Activated gamma-delta T cell treated with Interleukin-2 at 50 U/mL for 16 hours (primary cell): ENCODE results near the gene HMG20A.

Experiments used
- DNase-seq: peaks from one replicate; pipeline ENCODE4 v3.0.0-alpha.2; 2020

Gene HMG20A

GRCh38 chr15:77436822-77437221 is 16.1 kb downstream of the HMG20A start:
- DNase-seq, result no peak

DNA sequence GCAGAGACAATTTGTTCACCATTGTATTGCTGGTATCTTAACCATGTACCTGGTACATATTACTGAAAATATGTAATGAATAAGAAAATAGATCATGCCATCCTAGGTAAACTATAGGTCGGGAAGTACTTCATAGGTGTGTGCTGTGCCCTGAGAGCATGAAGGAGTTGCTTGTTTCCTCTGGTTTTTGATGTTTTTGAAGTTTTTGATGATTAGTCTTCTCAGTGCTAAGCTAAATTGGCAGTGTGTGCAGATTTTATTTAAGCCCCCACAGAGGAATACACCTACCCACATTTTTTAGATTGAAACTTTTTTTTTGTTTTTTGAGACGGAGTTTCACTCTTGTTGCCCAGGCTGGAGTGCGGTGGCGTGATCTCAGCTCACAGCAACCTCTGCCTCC is 16.6 kb downstream of the HMG20A start:
- DNase-seq, result no peak

- no peak for DNase-seq
Observed at GRCh38 chr15:77440378-77440999, 19.8 kb downstream of the HMG20A start.

DNA sequence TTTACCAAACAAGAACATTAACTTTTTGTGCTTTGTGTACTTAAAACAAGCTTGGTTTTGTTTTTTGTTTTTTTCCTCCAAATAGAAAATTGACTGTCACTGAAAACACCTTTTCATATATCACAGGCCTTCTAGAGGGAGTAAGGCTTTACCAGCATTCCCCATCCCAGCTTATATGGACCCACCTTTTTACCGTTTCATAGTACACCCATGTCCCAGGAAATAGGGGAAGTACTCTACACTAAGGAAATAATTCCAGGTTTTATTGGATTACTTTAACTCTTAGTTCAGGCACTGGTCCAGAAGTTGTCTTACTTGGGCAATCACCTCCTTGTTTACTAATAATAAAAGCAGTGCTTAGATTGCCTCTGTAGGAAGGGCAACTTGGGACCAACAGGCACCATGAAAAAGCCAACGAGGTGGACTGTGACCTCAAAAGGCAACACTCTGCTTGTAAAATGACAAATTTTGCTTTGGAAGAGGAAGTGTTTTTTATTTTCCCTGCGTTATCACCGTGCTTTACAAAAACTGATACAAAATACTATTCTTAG is 26.2 kb downstream of the HMG20A start:
- DNase-seq, result no peak

- no peak for DNase-seq
Observed at GRCh38 chr15:77454265-77454664, 33.6 kb downstream of the HMG20A start.

GRCh38 chr15:77454951-77455350 is 34.3 kb downstream of the HMG20A start:
- DNase-seq, result no peak

GRCh38 chr15:77455696-77456321 is 35.1 kb downstream of the HMG20A start:
- DNase-seq, result no peak

- DNase-seq, result no peak
Observed at GRCh38 chr15:77456746-77457145, 36.1 kb downstream of the HMG20A start.

DNA sequence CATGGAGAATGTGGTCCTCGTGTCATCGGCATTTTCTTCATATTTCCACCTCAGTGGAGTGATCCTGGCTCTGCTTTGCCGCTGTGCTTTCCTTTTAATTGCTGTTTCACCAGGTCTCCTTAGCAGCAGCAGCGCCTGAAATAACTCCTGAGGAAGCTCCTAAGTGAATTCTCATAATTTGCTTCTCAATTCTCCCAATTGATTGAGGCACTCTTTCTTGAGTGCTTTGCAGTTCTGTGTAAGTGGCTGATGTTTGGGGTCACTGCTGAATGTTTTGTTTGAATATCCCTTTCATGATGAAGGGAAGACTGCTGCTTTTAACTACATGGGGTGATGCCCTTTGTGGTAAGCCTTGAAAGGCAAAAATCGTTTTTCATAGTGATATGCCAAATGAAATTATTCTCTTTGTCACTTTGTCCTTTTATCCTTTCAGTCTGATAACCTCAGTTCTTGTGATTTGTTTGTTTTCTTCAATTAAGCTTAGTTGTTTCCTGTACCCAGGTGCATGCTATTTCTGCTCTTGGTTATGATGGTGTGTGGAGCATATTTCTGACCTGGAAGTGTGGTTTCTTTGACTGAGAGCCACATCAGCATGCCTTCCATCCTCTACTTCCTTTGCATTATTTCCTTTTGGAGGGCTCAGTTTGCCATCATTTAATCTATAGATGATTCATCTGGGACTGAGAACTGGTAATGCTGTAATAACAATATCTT is 36.7 kb downstream of the HMG20A start:
- no peak for DNase-seq

DNA sequence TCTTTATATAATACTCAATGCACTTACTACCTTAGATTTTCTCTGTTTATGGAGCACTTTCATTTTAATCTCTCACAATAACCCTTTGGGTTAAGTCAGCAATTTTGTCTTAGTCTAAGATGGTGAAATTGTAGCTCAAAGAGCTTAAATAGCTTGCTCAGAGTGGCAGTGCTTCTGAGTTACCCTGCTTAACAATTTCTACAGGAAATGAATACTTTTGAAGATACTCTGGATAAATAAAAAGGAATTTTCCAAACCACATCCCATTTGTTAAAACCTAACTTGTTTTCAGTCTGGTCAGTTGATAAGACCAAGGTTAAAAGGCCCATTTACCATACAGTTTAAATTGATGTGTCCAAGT is 37.2 kb downstream of the HMG20A start:
- no peak for DNase-seq

DNA sequence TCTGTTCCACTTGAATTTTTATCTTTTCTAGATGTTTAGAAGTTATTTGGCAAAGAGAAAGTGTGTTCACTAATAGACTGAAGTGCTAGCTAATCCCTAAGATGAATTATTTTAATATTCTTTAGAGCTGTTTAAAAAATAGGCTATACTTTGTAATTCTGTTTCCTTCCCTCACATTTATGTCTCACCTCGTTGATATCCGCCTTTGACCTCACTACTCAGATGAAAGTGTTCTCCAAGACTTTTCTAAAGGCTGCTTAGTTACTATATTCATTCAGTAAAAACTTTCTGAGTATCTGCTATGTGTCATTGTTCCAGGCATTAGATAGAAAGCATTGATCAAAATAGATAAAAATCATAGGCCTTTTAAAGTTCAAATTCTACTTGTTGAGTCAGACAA is 38.3 kb downstream of the HMG20A start:
- DNase-seq, result no peak

GRCh38 chr15:77461486-77461885 is 40.8 kb downstream of the HMG20A start:
- DNase-seq, result no peak

GRCh38 chr15:77464129-77464865 is 43.6 kb downstream of the HMG20A start:
- DNase-seq, result no peak

- no peak for DNase-seq
Observed at GRCh38 chr15:77466521-77466920, 45.8 kb downstream of the HMG20A start.

DNA sequence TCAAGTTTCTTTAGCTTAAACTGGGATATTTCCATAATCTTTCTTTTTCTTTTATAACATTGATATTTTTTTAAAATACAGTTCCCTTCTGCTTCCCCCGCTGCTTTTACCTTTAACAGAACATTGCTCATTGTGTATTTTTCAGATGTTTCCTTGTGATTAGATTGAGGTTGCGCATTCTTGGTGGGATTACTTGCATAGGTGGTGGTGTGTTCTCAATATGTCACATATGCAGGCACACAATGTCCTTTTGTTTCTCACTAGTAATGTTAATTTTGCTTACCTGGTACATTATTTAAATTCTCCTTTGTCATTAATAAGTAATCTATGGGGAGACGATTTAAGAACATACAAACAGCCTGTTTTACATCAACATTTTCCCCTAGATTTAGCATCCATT is 48.2 kb downstream of the HMG20A start:
- DNase-seq, result no peak

DNA sequence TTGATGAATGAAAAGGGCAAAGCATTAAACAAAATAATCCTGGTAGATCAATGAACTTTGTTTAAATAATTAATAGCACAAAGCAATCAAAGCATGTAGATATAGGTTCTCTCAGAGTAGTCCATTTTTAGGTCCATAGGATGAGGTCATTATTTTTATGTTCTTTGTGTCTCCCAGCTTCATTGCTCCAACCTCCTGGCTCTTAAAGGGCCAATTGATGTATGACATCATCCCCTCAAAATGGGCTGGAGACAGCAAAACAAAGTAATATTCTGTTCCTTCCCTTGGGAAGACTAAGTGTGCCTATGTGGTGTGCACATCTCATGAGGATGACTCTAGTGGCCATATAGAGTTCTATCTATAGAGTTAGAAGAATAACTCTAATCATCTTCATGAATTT is 49.5 kb downstream of the HMG20A start:
- no peak for DNase-seq

GRCh38 chr15:77473328-77473727 is 52.6 kb downstream of the HMG20A start:
- DNase-seq, result no peak

DNA sequence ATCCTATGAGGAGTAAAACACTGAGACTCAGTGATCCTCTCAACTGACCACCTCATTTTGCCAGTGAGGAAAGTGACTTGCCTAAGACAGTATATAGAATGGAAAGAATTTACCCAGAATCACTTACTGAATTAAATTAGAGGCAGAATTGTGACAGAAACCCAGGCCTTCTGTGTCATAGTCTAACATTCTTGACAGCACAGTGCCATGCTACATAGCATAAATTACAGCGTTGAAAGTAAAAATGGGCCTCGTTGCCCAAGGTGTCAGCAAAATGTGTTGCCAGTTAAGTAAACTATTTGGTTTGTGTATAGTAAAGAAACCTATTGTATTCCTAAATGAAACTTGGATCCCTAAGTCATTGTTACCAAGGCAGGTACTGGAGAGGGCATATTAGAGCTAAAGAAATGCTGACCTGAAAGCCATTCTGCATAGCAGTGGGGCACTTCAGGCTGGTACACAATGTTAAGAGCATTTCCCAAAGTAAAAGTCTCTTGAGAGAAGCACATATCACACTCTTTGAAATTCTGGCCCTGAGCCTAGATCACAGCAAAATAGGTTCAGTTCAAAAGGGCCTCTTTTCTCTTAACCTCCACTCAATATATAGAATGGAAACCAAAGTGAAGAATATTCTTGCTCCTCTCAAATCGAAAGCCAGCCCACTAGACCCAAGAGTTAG is 53.8 kb downstream of the HMG20A start:
- no peak for DNase-seq

DNA sequence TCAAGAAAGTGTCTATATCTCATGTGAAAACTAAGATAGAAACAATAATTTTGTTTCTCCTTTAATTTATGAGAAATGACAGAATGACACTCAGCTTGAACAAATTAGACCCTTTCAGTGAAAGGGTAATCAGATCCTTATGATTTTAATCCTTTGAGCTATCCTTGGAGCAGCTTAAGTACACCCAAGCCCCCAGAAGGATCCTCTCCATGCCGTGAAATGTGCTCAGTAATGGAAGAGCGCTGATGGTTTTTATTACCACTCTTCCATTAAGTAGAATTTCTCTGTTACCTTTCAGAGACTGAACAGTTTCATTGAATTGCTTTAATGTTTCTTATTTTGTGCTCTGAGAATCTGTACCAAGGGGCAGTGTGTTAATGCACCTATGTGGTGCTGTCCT is 54.3 kb downstream of the HMG20A start:
- no peak for DNase-seq

DNA sequence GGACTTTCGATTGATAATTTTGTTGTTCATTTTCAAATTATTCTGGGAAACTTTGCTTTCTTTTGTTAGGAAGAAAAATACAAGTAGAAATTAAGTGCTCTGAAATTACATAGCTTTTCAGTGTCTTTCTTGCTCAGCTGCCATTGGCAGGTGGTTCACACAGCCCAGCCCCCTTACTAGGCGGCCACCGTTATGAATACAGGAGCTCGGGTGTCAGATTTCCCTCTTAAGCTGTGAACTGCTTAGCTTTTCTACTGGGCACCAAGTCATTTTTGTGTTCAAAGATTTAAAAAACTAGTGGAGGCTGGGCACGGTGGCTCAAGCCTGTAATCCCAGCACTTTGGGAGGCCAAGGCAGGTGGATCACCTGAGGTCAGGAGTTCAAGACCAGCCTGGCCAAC is 55.2 kb downstream of the HMG20A start:
- no peak for DNase-seq

- no peak for DNase-seq
Observed at GRCh38 chr15:77476995-77477394, 56.3 kb downstream of the HMG20A start.

- no peak for DNase-seq
Observed at GRCh38 chr15:77478051-77478450, 57.4 kb downstream of the HMG20A start.

DNA sequence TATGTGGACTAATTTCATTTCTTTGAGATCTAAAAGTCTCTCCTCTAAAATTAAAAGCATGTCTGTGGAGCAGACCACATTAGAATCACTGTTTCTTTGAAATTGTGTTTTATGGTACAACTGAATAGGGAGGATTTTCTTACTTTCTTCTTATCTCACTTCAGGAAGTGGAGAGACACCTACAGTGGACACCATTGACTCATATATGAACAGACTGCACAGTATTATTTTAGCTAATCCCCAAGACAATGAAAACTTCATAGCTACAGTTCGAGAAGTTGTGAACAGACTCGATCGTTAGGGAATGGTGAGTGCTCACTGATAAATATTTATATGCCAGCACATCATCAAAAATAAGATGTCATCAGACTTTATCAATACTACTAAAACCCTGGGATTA is 58.3 kb downstream of the HMG20A start:
- no peak for DNase-seq
